HFF-Myc (cell line): ENCODE results near the gene CEND1.

Experiments
- DNase-seq: peaks from one replicate; pipeline ENCODE4 v3.0.0-alpha.2; 2011; ENCODE audit warnings: low read depth; ENCODE audit errors: extremely low read depth
- H3K4me3 ChIP-seq: replicated peaks from 2 replicates; pipeline ENCODE4 v1.5.1; 2011; ENCODE audit warnings: low read depth, mild to moderate bottlenecking, control low read depth, low read length
- TF ChIP-seq, protein P1 (sequence below): IDR thresholded peaks from 2 replicates; pipeline ENCODE4 v1.5.1; 2012; ENCODE audit warnings: mild to moderate bottlenecking, low read depth, low read length, control low read depth; ENCODE audit errors: missing control alignments

Gene CEND1

DNA sequence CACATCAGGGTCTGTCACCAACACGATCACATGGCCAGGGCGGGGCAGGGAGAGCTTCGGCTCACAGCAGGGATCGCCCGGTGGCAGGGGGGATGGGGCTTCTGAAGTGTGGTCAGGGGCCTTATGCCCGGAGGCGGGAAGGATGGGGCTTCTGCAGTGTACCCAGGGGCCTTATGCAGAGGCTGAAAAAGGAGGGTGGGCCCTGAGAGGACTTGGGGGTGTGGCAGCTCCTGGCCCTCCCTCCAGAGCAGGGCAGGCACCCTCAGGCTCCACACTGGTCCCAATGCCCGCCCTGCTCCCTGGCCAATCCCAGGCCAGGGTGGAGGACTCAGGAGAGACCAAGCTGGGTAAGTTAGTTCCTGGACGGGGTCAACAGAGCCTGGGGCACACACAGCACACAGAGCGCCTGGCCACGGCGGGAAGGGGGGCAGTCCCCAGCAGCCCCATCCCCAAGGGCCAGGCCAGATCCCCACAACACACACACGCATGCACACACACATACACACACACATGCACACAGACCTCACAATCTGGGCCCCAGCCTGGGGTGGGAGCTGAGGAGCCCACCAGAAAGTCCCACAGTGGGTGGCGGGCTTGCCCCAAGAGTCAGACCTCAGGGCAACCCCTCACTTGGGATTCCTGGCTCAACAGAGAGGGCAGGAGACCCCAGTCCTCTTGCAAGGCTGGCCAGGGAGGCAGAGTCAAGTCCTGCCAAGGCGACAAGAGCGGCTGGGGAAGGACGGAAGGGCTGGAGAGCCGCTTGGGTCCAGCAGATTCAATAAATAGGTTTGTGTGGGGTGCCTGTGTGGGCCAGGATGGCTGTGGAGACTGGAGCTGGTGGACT, 1.1 kb upstream of the CEND1 start:
- DNase-seq: no peak
- no peak overlapping the region for H3K4me3 ChIP-seq
- TF ChIP-seq, protein P1, sequence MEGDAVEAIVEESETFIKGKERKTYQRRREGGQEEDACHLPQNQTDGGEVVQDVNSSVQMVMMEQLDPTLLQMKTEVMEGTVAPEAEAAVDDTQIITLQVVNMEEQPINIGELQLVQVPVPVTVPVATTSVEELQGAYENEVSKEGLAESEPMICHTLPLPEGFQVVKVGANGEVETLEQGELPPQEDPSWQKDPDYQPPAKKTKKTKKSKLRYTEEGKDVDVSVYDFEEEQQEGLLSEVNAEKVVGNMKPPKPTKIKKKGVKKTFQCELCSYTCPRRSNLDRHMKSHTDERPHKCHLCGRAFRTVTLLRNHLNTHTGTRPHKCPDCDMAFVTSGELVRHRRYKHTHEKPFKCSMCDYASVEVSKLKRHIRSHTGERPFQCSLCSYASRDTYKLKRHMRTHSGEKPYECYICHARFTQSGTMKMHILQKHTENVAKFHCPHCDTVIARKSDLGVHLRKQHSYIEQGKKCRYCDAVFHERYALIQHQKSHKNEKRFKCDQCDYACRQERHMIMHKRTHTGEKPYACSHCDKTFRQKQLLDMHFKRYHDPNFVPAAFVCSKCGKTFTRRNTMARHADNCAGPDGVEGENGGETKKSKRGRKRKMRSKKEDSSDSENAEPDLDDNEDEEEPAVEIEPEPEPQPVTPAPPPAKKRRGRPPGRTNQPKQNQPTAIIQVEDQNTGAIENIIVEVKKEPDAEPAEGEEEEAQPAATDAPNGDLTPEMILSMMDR: no peak

DNA sequence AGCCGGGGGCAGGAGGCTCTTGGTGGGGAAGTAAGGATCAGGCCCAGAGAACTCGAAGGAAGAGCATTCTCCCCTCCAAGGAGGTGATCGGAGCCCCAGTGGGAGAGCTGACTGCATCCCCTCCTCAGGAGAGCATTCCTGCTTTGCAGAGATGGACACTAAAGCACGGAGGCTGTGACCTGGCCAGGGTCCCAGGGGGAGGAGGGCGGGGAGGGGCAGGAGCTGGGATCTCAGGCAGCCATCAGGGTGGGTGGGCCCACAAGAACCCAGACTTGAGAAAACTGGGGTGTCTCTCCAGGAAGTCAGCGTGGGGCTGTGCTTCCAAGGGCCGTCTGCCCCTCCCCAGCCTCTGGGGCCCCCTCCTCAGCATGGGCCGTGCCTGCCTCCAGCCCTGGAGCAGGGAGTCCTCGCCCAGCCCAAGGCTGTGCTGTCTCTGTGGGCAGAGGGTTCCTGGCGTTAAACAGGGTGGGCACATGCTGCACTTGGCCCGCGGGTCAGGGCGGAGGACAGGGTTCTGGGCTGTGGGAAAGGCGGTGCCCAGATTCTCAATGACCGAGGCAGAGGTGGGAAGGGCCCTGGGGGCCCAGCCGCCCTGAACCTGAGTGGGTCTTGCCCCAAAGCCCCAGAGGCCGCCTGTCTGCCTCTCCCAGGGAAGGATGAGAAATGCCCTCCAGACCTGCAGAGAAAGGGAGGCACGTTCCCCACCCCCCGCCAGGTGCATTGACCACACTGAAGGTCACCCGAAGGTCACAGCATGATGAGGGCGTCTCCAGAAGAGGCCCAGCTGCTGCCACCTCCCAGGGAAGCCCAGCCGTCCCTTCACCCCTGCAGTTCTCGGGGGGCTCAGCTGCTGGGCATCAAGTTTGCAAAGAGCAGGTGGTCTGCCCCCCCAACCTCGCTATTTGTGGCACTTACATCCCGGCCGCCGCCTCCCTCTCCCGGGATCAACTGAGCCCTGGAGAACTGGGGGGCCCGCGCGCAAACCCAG, 643 bp downstream of the CEND1 start:
- TF ChIP-seq, protein P1: no peak
- DNase-seq: no peak
- H3K4me3 ChIP-seq: peak overlapping the region; percentile 28

DNA sequence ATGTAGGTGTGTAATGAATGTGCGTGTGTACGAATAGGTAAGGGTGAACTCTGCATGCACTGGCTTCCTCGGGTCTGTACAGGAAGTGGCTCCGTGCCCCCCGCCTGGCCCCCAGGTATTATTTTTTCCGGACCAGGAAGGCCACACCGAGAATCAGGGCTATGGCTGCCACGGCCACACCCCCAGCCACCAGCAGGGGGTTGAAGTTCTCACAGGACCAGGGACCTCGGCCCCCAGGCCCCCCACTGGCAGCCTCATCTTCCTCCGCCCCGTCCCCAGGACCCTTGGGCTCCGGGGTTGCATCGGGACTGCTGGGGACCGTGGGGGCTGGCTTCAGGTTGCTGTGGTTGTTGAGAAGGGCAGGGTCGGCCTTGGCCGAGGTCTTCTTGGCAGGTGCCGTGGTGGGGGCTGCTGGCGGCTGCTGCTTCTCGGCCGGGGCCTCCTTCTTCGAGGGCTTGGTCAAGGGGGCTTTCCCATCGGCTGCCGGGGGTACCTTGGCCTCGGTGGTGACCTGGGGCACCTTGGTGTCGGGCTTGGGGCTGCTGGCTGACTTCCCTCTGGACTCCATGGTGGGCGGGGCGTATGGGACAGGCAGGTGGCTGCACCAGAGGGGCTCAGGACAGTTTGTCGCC, 1.8 kb downstream of the CEND1 start:
- no peak for DNase-seq
- no peak overlapping the region for H3K4me3 ChIP-seq
- TF ChIP-seq, protein P1: no peak

DNA sequence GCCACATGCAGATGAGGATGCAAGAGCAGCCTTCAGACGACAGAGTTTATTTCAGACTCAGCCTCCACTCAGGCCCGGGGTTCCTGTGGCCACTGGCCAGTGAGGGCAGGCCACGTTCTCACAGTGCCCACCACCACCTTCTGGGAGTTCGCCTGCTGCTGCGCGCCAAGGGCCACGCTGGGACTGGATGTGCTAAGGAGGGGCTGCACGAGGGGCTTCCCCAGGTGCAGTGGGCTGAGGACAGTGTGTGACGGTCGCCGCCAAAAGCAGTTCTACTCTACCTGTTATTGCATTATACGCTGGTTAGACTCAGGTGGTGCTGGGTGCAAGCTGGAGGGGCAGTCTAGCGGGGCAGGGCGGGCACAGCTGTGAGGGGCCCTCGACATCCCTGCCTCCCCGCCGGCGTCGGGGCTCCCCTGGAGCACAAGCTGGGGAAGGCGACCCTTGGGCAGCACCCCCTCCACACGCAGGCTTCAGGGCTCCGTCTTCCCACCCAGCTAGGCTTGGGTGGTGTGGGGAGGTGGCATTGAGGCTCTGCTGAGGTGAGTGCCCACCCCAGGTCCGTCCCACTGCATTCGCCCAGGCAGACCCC, 2.7 kb downstream of the CEND1 start:
- TF ChIP-seq, protein P1: no peak
- DNase-seq: no peak
- no peak overlapping the region for H3K4me3 ChIP-seq

DNA sequence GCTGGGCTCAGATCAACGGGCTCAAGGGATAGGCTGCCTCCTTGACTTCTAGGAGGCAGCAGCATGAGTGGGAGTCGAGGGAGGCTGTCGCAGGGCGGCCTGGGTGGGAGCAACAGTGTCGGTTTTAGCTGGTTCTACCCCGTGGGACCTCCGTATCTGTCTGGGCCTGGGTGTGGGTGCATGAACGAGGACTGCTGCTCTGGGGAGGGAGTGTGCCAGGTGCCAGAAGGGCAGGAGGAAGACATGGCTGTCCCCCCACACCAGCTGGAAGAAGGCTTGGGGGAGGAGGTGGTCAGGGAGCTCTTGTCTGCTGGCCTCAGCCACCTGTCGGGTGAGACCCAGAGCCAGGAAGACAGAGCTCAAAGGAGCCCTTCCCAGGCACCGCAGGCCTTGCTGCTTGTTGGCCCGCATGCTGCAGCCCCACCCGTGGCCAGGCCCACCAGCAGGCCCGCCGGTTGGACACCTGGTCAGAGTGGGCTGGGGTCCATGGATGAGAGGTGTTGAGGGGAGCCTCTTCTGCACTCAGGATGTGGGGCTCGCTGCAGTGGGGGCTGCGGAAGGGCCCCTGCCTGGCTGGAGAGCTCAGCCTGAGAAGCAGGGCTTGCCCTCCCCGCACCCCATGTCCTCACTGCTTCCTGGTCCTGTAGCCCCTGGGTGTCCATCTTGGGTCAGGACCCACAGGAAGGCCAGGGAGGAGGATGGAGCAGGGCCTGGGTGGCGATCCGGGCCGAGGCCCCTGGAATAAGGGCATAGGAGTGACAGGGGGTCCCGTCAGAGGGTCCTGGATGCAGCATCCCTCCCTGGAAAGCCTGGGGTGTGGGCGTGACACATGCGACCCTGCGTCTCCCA, 3.4 kb downstream of the CEND1 start:
- no peak for DNase-seq
- H3K4me3 ChIP-seq: no peak overlapping the region
- TF ChIP-seq, protein P1: no peak
